Dendritic cell treated with granulocyte-macrophage colony-stimulating factor and Interleukin-4, amounts not matched to agents 40 ng/mL and 50 ng/mL, for 4 days (primary cell): Measurements from ENCODE around the gene PITHD1.
A peak's percentile ranks its signal among the peaks of the same experiment; 100 is the strongest.
"Not testable (repeated sequence)": the region's sequence is repeated elsewhere in the genome, so short reads cannot be mapped to it uniquely, and the experiment has no call there.

Experiments used
- H3K27ac Mint-ChIP-seq: one replicate; pipeline ENCODE4 v1.8.0; 2022; ENCODE audit warnings: mild to moderate bottlenecking, mixed read lengths
- H3K27me3 Mint-ChIP-seq: one replicate; pipeline ENCODE4 v1.8.0; 2022; ENCODE audit warnings: mild to moderate bottlenecking, mixed read lengths
- H3K36me3 Mint-ChIP-seq: one replicate; pipeline ENCODE4 v1.8.0; 2022; ENCODE audit warnings: low read depth, mixed read lengths
- H3K4me1 Mint-ChIP-seq: one replicate; pipeline ENCODE4 v1.8.0; 2022; ENCODE audit warnings: low read depth, mixed read lengths
- H3K4me3 Mint-ChIP-seq: one replicate; pipeline ENCODE4 v1.8.0; 2022; ENCODE audit warnings: mild to moderate bottlenecking, moderate library complexity, mixed read lengths
- H3K9me3 Mint-ChIP-seq: one replicate; pipeline ENCODE4 v1.8.0; 2022; ENCODE audit warnings: mixed read lengths
- intact Hi-C: fragments of 100-400 bp; cut with micrococcal nuclease; formaldehyde crosslinking; loops from one replicate; pipeline ENCODE4 v1.15.0; 2022

The PITHD1 gene

GRCh38 chr1:23799255-23799569 lies 21.0 kb downstream of the PITHD1 start:
- Mint-ChIP-seq H3K4me1 (peaks cover 57% of the 10 kb centered on the region), H3K36me3 (peaks cover 86% of the 10 kb centered on the region), H3K4me3 (peak overlapping the region; percentile 87), H3K27me3 (no peaks in the 10 kb centered on the region), H3K9me3 (no peaks in the 10 kb centered on the region), H3K27ac (peak overlapping the region; percentile 92)
- intact Hi-C loops = no loop called here

GRCh38 chr1:23799570-23800399 lies 21.6 kb downstream of the PITHD1 start:
- Mint-ChIP-seq H3K36me3 (peaks cover 86% of the 10 kb centered on the region), H3K4me3 (peak overlapping the region; percentile 87), H3K27ac (peak overlapping the region; percentile 92), H3K27me3 (no peaks in the 10 kb centered on the region), H3K4me1 (peaks cover 57% of the 10 kb centered on the region), H3K9me3 (no peaks in the 10 kb centered on the region)
- intact Hi-C loops = loop anchor here (1.0 to 10.0 kb wide), 2 partner anchors 8 to 165 kb away; partner anchors contain the start of gene LYPLA2

GRCh38 chr1:23800400-23801337 lies 22.5 kb downstream of the PITHD1 start, which contains the start of gene GALE:
GALE (minus strand) TSS chr1:23800754; CDS start chr1:23799007, 1,747 bp downstream.
- Mint-ChIP-seq H3K4me1 (peaks cover 63% of the 10 kb centered on the region), H3K27ac (peak within 1 kb of the TSS; percentile 92), H3K36me3 (peaks cover 86% of the 10 kb centered on the region), H3K9me3 (no peaks in the 10 kb centered on the region), H3K27me3 (no peaks in the 10 kb centered on the region), H3K4me3 (peak within 1 kb of the TSS; percentile 87)
- intact Hi-C loops = loop anchor here (1.0 to 10.0 kb wide), 2 partner anchors 9 to 164 kb away; partner anchors contain the start of gene LYPLA2

- H3K36me3 Mint-ChIP-seq = peaks cover 86% of the 10 kb centered on the region
- peak overlapping the region; percentile 92 for H3K27ac Mint-ChIP-seq
- H3K4me3 Mint-ChIP-seq = peak overlapping the region; percentile 87
- peaks cover 65% of the 10 kb centered on the region for H3K4me1 Mint-ChIP-seq
- no peaks in the 10 kb centered on the region for H3K9me3 Mint-ChIP-seq
- intact Hi-C loops = loop anchor here (10.0 kb wide), 1 partner anchor 163 kb away; no protein-coding TSS in a partner anchor
- H3K27me3 Mint-ChIP-seq = no peaks in the 10 kb centered on the region
Observed at GRCh38 chr1:23801338-23801748, 23.1 kb downstream of the PITHD1 start.

- Mint-ChIP-seq H3K9me3 (no peaks in the 10 kb centered on the region), H3K4me1 (peaks cover 65% of the 10 kb centered on the region), H3K27me3 (no peaks in the 10 kb centered on the region), H3K27ac (peak overlapping the region; percentile 92), H3K36me3 (peaks cover 86% of the 10 kb centered on the region), H3K4me3 (peak overlapping the region; percentile 30)
- intact Hi-C loops = loop anchor here (10.0 kb wide), 1 partner anchor 163 kb away; no protein-coding TSS in a partner anchor
Observed at GRCh38 chr1:23801876-23802275, 23.7 kb downstream of the PITHD1 start.

- not testable (repeated sequence) for H3K9me3 Mint-ChIP-seq, H3K4me3 Mint-ChIP-seq, H3K27me3 Mint-ChIP-seq
- peak overlapping the region; percentile 92 for H3K27ac Mint-ChIP-seq
- intact Hi-C loops = loop anchor here (10.0 kb wide), 1 partner anchor 162 kb away; no protein-coding TSS in a partner anchor
- peaks cover 81% of the 10 kb centered on the region for H3K36me3 Mint-ChIP-seq
- H3K4me1 Mint-ChIP-seq = peaks cover 74% of the 10 kb centered on the region
Observed at GRCh38 chr1:23802809-23803342, 24.7 kb downstream of the PITHD1 start.

- intact Hi-C loops = loop anchor here (10.0 kb wide), 1 partner anchor 161 kb away; no protein-coding TSS in a partner anchor
Observed at GRCh38 chr1:23803674-23804073, 25.5 kb downstream of the PITHD1 start.

GRCh38 chr1:23804183-23804835 lies 26.1 kb downstream of the PITHD1 start:
- intact Hi-C loops = loop anchor here (10.0 kb wide), 1 partner anchor 160 kb away; no protein-coding TSS in a partner anchor
- H3K27ac Mint-ChIP-seq = peak overlapping the region; percentile 87
- H3K4me1 Mint-ChIP-seq = peaks cover 70% of the 10 kb centered on the region
- H3K4me3 Mint-ChIP-seq = no peak overlapping the region
- H3K27me3 Mint-ChIP-seq = no peaks in the 10 kb centered on the region
- H3K36me3 Mint-ChIP-seq = peaks cover 75% of the 10 kb centered on the region
- no peaks in the 10 kb centered on the region for H3K9me3 Mint-ChIP-seq

More at GRCh38 chr1:23803674-23804073, 25.5 kb downstream of the PITHD1 start:
- no peaks in the 10 kb centered on the region for H3K27me3 Mint-ChIP-seq
- H3K9me3 Mint-ChIP-seq = no peaks in the 10 kb centered on the region
- peaks cover 79% of the 10 kb centered on the region for H3K36me3 Mint-ChIP-seq
- peak overlapping the region; percentile 87 for H3K27ac Mint-ChIP-seq
- H3K4me3 Mint-ChIP-seq = no peak overlapping the region
- H3K4me1 Mint-ChIP-seq = peaks cover 77% of the 10 kb centered on the region

GRCh38 chr1:23805025-23805424 lies 26.8 kb downstream of the PITHD1 start:
- H3K9me3 Mint-ChIP-seq = no peaks in the 10 kb centered on the region
- H3K27me3 Mint-ChIP-seq = no peaks in the 10 kb centered on the region
- no peak overlapping the region for H3K4me3 Mint-ChIP-seq
- intact Hi-C loops = loop anchor here (5.0 to 10.0 kb wide), 2 partner anchors 33 to 160 kb away; no protein-coding TSS in a partner anchor
- H3K27ac Mint-ChIP-seq = peak overlapping the region; percentile 87
- peaks cover 75% of the 10 kb centered on the region for H3K36me3 Mint-ChIP-seq
- peaks cover 70% of the 10 kb centered on the region for H3K4me1 Mint-ChIP-seq

- Mint-ChIP-seq H3K4me3 (no peak overlapping the region), H3K9me3 (no peaks in the 10 kb centered on the region)
Observed at GRCh38 chr1:23806280-23806679, 28.1 kb downstream of the PITHD1 start.

GRCh38 chr1:23807453-23807852 lies 29.2 kb downstream of the PITHD1 start:
- peaks cover 70% of the 10 kb centered on the region for H3K36me3 Mint-ChIP-seq

More at GRCh38 chr1:23806280-23806679, 28.1 kb downstream of the PITHD1 start:
- Mint-ChIP-seq H3K27ac (peak overlapping the region; percentile 87), H3K4me1 (peaks cover 78% of the 10 kb centered on the region), H3K36me3 (peaks cover 68% of the 10 kb centered on the region), H3K27me3 (no peaks in the 10 kb centered on the region)
- intact Hi-C loops = loop anchor here (5.0 to 10.0 kb wide), 2 partner anchors 34 to 159 kb away; no protein-coding TSS in a partner anchor

GRCh38 chr1:23809751-23810171 lies 31.5 kb downstream of the PITHD1 start:
- H3K4me3 Mint-ChIP-seq = no peak overlapping the region
- H3K4me1 Mint-ChIP-seq = peaks cover 70% of the 10 kb centered on the region
- H3K27me3 Mint-ChIP-seq = no peaks in the 10 kb centered on the region
- H3K9me3 Mint-ChIP-seq = no peaks in the 10 kb centered on the region
- peak overlapping the region; percentile 55 for H3K27ac Mint-ChIP-seq
- H3K36me3 Mint-ChIP-seq = peaks cover 69% of the 10 kb centered on the region
- intact Hi-C loops = loop anchor here (1.0 to 10.0 kb wide), 6 partner anchors 15 to 155 kb away; partner anchors contain the start of genes FUCA1 and HMGCL

More at GRCh38 chr1:23807453-23807852, 29.2 kb downstream of the PITHD1 start:
- intact Hi-C loops = loop anchor here (5.0 to 10.0 kb wide), 2 partner anchors 35 to 157 kb away; no protein-coding TSS in a partner anchor
- no peak overlapping the region for H3K4me3 Mint-ChIP-seq
- H3K27ac Mint-ChIP-seq = peak overlapping the region; percentile 87
- H3K9me3 Mint-ChIP-seq = no peaks in the 10 kb centered on the region
- peaks cover 79% of the 10 kb centered on the region for H3K4me1 Mint-ChIP-seq
- H3K27me3 Mint-ChIP-seq = no peaks in the 10 kb centered on the region
